GM23338 (cell line): ENCODE data around the gene ACOT6.

Experiments used
- CREB1 ChIP-seq: fragments of 250-450 bp; sonication (Bioruptor Pico); IDR thresholded peaks from 2 replicates; pipeline ENCODE4 v1.5.0; 2020; ENCODE audit warnings: low read depth, mild to moderate bottlenecking, moderate library complexity
- CTCF ChIP-seq, 2 experiments: fragments of 200-600 bp in 1 of 2; sonication (generic) in 1 of 2; conservative IDR thresholded peaks; 2 replicates each; pipeline versions ENCODE4 v1.5.1 to v1.6.1; 2016 to 2017; ENCODE audit warnings: antibody characterized with exemption in 2 of 2, low read depth in 2 of 2, mild to moderate bottlenecking in 2 of 2, moderate library complexity in 1 of 2
- ZNF114 ChIP-seq: fragments of 250-450 bp; sonication (Bioruptor Pico); IDR thresholded peaks from 2 replicates; pipeline ENCODE4 v1.5.0; 2020; ENCODE audit warnings: mild to moderate bottlenecking, moderate library complexity

DNA sequence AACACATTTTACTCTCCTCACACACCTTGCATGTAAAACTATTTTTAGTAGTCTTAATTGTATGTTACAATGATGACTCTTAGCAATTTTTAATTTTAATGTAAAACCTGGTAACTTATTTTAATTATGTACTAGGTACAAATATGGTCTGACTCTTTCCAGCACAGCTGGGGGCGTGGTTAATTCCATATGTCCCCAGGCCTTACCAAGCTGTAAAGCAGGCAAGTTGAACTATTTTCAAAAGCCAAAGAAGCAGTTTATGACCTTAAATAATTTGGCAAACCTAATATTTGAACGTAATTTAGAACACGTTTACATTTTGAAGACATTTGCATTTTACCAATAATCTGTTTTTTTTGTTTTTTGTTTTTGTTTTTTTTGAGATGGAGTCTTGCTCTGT, 9.3 kb upstream of the ACOT6 start:
- TF ChIP-seq CREB1 (no peak), CTCF (conservative IDR thresholded peaks at IDR 0.05; ENCODE audit: low read depth in 2 of 2) (no peak), ZNF114 (CRISPR knock-in tag) (no peak)
